Cardiac muscle cell (in vitro differentiated cells and primary cell): ENCODE measurements around the gene DSCAML1. TPM values are rescaled to one million over a fixed set of nuclear protein-coding genes. Genes with fewer than 3 reads are reported as not detected.

Experiments
- DNase-seq, 2 donors: peaks; one replicate each; pipeline versions ENCODE4 v3.0.0 to v3.0.0-alpha.2; 2010 to 2017; ENCODE audit warnings: low read depth in 1 of 2, low spot score in 1 of 2
- H3K27ac ChIP-seq: fragments of 200-600 bp; sonication (generic); 2 replicates; pipeline ENCODE4 v1.5.1; 2016
- H3K27me3 ChIP-seq: fragments of 200-600 bp; sonication (generic); 2 replicates; pipeline ENCODE4 v1.6.0; 2016; ENCODE audit warnings: control low read depth
- H3K36me3 ChIP-seq: fragments of 200-600 bp; sonication (generic); 2 replicates; pipeline ENCODE4 v1.5.1; 2016; ENCODE audit warnings: control low read depth
- H3K4me1 ChIP-seq: fragments of 200-600 bp; sonication (generic); 2 replicates; pipeline ENCODE4 v1.8.1; 2017; ENCODE audit warnings: low read depth, mild to moderate bottlenecking, mixed run types
- H3K4me3 ChIP-seq: fragments of 200-600 bp; sonication (generic); 2 replicates; pipeline ENCODE4 v1.5.1; 2016; ENCODE audit warnings: mild to moderate bottlenecking
- H3K9me3 ChIP-seq: fragments of 200-600 bp; sonication (generic); 2 replicates; pipeline ENCODE4 v1.5.1; 2017; ENCODE audit warnings: low read depth, mild to moderate bottlenecking, control low read depth
- CTCF ChIP-seq: IDR thresholded peaks from 2 replicates; pipeline ENCODE4 v1.5.1; 2012; ENCODE audit warnings: low read depth, mild to moderate bottlenecking, low read length
- polyA plus RNA-seq: library from polyadenylated mRNA; unstranded; fragments of >200 nt; fragmentation: Nextera tagmentation; extraction: Ambion mirVana; gene quantifications from 2 replicates; pipeline ENCODE4 v1.2.1, GENCODE V29; 2016
- total RNA-seq: library from RNA; depleted of rRNA; stranded (reverse); fragments of >200 nt; gene quantifications from 2 replicates; pipeline ENCODE4 v1.2.3, GENCODE V29; 2016

The DSCAML1 gene
- total and polyA plus RNA-seq, 2 experiments from 2014 or later: 1.8 TPM; not detected in 1

- H3K4me1 ChIP-seq: peaks cover 12% of the 10 kb centered on the region
- no peaks in the 10 kb centered on the region for H3K9me3 ChIP-seq
- no peak overlapping the region for H3K27ac ChIP-seq
- TF ChIP-seq CTCF: no peak
- no peaks in the 10 kb centered on the region for H3K36me3 ChIP-seq
- no peak for DNase-seq
- H3K27me3 ChIP-seq: peaks cover 10% of the 10 kb centered on the region
- H3K4me3 ChIP-seq: no peak overlapping the region
Measured at GRCh38 chr11:117495357-117495756, 301.7 kb downstream of the DSCAML1 start.

DNA sequence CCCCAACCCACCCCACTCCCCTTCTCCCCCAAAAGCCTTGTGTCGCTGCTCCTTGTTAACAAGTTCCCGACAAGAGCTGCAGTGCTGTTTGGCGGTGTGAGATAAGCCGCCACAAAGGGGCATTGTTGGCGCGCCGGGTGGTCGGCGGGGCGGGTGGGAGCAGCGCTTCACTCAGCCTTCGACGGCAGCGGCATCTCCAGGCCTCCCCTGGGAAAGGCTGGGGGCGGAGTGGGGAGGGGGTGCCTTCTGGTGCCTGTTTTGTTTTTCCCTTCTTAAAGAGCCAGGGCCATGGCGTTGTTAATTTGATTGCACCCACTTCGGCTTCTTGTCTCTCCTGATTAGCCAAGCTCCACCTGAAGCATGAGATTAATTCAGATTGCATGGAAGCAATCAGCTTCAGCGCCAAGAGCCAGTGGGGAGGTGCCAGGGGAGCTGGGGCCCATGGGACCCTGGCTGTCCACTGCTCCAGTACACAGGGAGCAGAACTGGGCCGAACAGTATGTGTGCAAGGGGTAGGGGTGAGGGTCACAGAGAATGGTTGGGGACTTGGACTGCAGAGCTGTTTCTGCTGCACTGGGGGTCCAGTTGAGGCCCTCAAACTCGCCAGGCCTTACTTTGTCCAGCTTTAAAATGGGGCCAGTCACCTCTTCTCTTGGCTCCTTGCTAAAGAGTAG lies 304.3 kb downstream of the DSCAML1 start:
- H3K9me3 ChIP-seq: no peaks in the 10 kb centered on the region
- no peak overlapping the region for H3K27ac ChIP-seq
- H3K27me3 ChIP-seq: peaks cover 5% of the 10 kb centered on the region
- TF ChIP-seq CTCF: no peak
- H3K4me1 ChIP-seq: peaks cover 12% of the 10 kb centered on the region
- H3K36me3 ChIP-seq: no peaks in the 10 kb centered on the region
- peak in 1 of 2 donors; percentile 51 for DNase-seq
- no peak overlapping the region for H3K4me3 ChIP-seq

GRCh38 chr11:117490911-117491310 lies 306.1 kb downstream of the DSCAML1 start:
- peaks cover 6% of the 10 kb centered on the region for H3K4me1 ChIP-seq
- no peak for DNase-seq
- H3K9me3 ChIP-seq: no peaks in the 10 kb centered on the region
- no peak overlapping the region for H3K4me3 ChIP-seq
- TF ChIP-seq CTCF: no peak
- H3K36me3 ChIP-seq: no peaks in the 10 kb centered on the region
- no peak overlapping the region for H3K27ac ChIP-seq
- no peaks in the 10 kb centered on the region for H3K27me3 ChIP-seq

DNA sequence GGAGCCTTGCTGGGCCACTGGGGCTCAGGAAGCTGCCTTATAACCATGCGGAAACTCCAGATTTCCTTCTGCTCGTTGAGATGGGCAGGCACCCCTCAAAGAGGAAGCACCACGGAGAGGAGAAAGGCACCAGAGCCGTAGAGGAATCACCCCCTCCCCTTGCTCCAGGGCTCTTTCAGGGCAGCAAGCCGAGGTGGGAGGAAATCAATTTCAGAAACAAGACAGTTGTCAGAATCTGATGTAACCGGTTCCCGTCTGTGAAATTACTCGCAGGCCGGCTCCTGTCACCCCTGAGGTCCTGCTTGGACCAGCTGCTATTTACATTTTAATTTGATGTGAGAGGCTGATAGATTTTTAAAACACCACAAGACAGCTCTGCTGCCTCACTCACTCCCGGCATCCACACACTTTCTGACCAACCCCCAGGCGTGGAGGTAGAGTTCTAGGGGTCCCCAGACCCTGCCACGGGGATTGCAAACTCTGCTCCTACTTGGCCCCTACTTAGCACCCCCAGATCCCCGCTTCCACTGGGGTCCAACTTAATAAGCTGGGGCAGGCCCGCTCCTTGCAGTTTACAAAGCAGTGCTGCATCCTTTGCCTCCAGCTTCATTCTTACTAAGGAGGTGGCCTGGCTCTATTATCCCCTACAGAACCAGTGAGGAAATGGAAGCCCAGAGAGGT lies 306.9 kb downstream of the DSCAML1 start:
- TF ChIP-seq CTCF: no peak
- no peaks in the 10 kb centered on the region for H3K9me3 ChIP-seq
- no peak overlapping the region for H3K4me3 ChIP-seq
- no peak overlapping the region for H3K27ac ChIP-seq
- peaks cover 6% of the 10 kb centered on the region for H3K4me1 ChIP-seq
- H3K36me3 ChIP-seq: no peaks in the 10 kb centered on the region
- DNase-seq: no peak
- H3K27me3 ChIP-seq: no peaks in the 10 kb centered on the region

GRCh38 chr11:117488996-117489952 lies 307.7 kb downstream of the DSCAML1 start:
- H3K36me3 ChIP-seq: no peaks in the 10 kb centered on the region
- DNase-seq: no peak
- no peak overlapping the region for H3K4me3 ChIP-seq
- no peaks in the 10 kb centered on the region for H3K27me3 ChIP-seq
- no peaks in the 10 kb centered on the region for H3K9me3 ChIP-seq
- no peak overlapping the region for H3K27ac ChIP-seq
- peaks cover 6% of the 10 kb centered on the region for H3K4me1 ChIP-seq
- no peak for TF ChIP-seq CTCF
